Smooth muscle cell (in vitro differentiated cells): ENCODE results near the gene KRTAP10-9. TPM values are rescaled to one million over a fixed set of nuclear protein-coding genes. Genes with fewer than 3 reads are reported as not detected.
"Not testable (repeated sequence)": the region's sequence is repeated elsewhere in the genome, so short reads cannot be mapped to it uniquely, and the experiment has no call there.

Experiments used
- DNase-seq: peaks from one replicate; lab custom pipeline; 2025; ENCODE audit not compliant: unreplicated experiment; lab: John Stamatoyannopoulos, UW
- H2AFZ ChIP-seq: fragments of 200-600 bp; sonication (generic); 2 replicates; pipeline ENCODE4 v1.6.0; 2016; ENCODE audit warnings: antibody characterized with exemption, low read depth, mild to moderate bottlenecking
- H3F3A ChIP-seq: fragments of 200-600 bp; sonication (generic); 2 replicates; pipeline ENCODE4 v1.6.0; 2017; ENCODE audit warnings: antibody characterized with exemption, low read depth
- H3K27ac ChIP-seq: fragments of 200-600 bp; sonication (generic); 2 replicates; pipeline ENCODE4 v1.5.1; 2016; ENCODE audit warnings: low read depth, mild to moderate bottlenecking
- H3K27me3 ChIP-seq: fragments of 200-600 bp; sonication (generic); 2 replicates; pipeline ENCODE4 v1.6.1; 2016; ENCODE audit warnings: low read depth, mild to moderate bottlenecking
- H3K36me3 ChIP-seq: fragments of 200-600 bp; sonication (generic); 2 replicates; pipeline ENCODE4 v1.5.1; 2016; ENCODE audit warnings: low read depth
- H3K4me1 ChIP-seq: fragments of 200-600 bp; sonication (generic); 2 replicates; pipeline ENCODE4 v1.5.1; 2016; ENCODE audit warnings: low read depth
- H3K4me2 ChIP-seq: fragments of 200-600 bp; sonication (generic); 2 replicates; pipeline ENCODE4 v1.6.0; 2016; ENCODE audit warnings: mild to moderate bottlenecking
- H3K4me3 ChIP-seq: fragments of 200-600 bp; sonication (generic); 2 replicates; pipeline ENCODE4 v1.5.1; 2016; ENCODE audit warnings: mild to moderate bottlenecking
- H3K79me2 ChIP-seq: fragments of 200-600 bp; sonication (generic); 2 replicates; pipeline ENCODE4 v1.6.0; 2016; ENCODE audit warnings: low read depth, mild to moderate bottlenecking
- H3K9ac ChIP-seq: fragments of 200-600 bp; sonication (generic); 2 replicates; pipeline ENCODE4 v1.6.0; 2016; ENCODE audit warnings: low read depth
- H3K9me3 ChIP-seq: fragments of 200-600 bp; sonication (generic); replicated peaks from 2 replicates; pipeline ENCODE4 v1.5.1; 2016; ENCODE audit warnings: low read depth
- H4K20me1 ChIP-seq: fragments of 200-600 bp; sonication (generic); 2 replicates; pipeline ENCODE4 v1.6.0; 2016; ENCODE audit warnings: low read depth
- CTCF ChIP-seq: fragments of 200-600 bp; sonication (generic); IDR thresholded peaks from 2 replicates; pipeline ENCODE4 v1.5.1; 2017; ENCODE audit warnings: borderline replicate concordance, mild to moderate bottlenecking, antibody characterized with exemption; ENCODE audit not compliant: insufficient read depth, poor library complexity, severe bottlenecking
- WGBS: methylation state at CpG from one replicate; pipeline ENCODE4 v1.1.7; 2016; ENCODE audit warnings: low lambda C conversion rate; 5-methylcytosine and 5-hydroxymethylcytosine counted together
- polyA plus RNA-seq: library from polyadenylated mRNA; unstranded; fragments of >200 nt; fragmentation: Nextera tagmentation; extraction: Ambion mirVana; gene quantifications from 2 replicates; pipeline ENCODE4 v1.2.1, GENCODE V29; 2016
- total RNA-seq: library from RNA; depleted of rRNA; stranded (reverse); fragments of >200 nt; gene quantifications from 2 replicates; pipeline ENCODE4 v1.2.3, GENCODE V29; 2014

The KRTAP10-9 gene
- total and polyA plus RNA-seq, 2 experiments from 2014 or later: not detected

- 98% methylated on average over 7 of the region's 7 CpGs for WGBS
- H3K9ac ChIP-seq: no peak overlapping the region
- no peak overlapping the region for H3K4me2 ChIP-seq
- no peak for TF ChIP-seq CTCF
- H3K79me2 ChIP-seq: no peaks in the 10 kb centered on the region
- no peaks in the 10 kb centered on the region for H3K36me3 ChIP-seq
- H2AFZ ChIP-seq: no peak overlapping the region
- no peaks in the 10 kb centered on the region for H3K9me3 ChIP-seq
- no peaks in the 10 kb centered on the region for H3K4me1 ChIP-seq
- no peak overlapping the region for H3K27ac ChIP-seq
- no peaks in the 10 kb centered on the region for H4K20me1 ChIP-seq
- H3K4me3 ChIP-seq: no peak overlapping the region
- no peaks in the 10 kb centered on the region for H3K27me3 ChIP-seq
- no peak for DNase-seq
- no peaks in the 10 kb centered on the region for H3F3A ChIP-seq
Observed at GRCh38 chr21:44625756-44626155, 1.1 kb upstream of the KRTAP10-9 start.

GRCh38 chr21:44626262-44626661, 631 bp upstream of the KRTAP10-9 start:
- TF ChIP-seq CTCF: no peak
- Histone ChIP-seq H2AFZ (no peak overlapping the region), H3K9ac (no peak overlapping the region), H3K9me3 (no peaks in the 10 kb centered on the region), H3K4me1 (no peaks in the 10 kb centered on the region), H3K4me3 (no peak overlapping the region), H3K36me3 (no peaks in the 10 kb centered on the region), H3K27me3 (no peaks in the 10 kb centered on the region), H3K4me2 (no peak overlapping the region), H3F3A (no peaks in the 10 kb centered on the region), H3K79me2 (no peaks in the 10 kb centered on the region), H3K27ac (no peak overlapping the region), H4K20me1 (no peaks in the 10 kb centered on the region)
- DNase-seq: no peak
- WGBS: 93% methylated on average over 10 of the region's 10 CpGs

GRCh38 chr21:44627181-44627822, 409 bp downstream of the KRTAP10-9 start:
- H4K20me1 ChIP-seq, H3K27ac ChIP-seq, H2AFZ ChIP-seq, DNase-seq, H3K27me3 ChIP-seq, H3K4me2 ChIP-seq, H3F3A ChIP-seq, H3K9me3 ChIP-seq, H3K9ac ChIP-seq, H3K79me2 ChIP-seq, H3K4me1 ChIP-seq, H3K36me3 ChIP-seq, H3K4me3 ChIP-seq: not testable (repeated sequence)
- WGBS: 91% methylated on average over 15 of the region's 20 CpGs

- not testable (repeated sequence) for H3K27me3 ChIP-seq, H3K4me2 ChIP-seq, H3K36me3 ChIP-seq, H4K20me1 ChIP-seq, H3K4me3 ChIP-seq, H3K4me1 ChIP-seq, H3F3A ChIP-seq, H2AFZ ChIP-seq, H3K9me3 ChIP-seq, H3K79me2 ChIP-seq, H3K27ac ChIP-seq, H3K9ac ChIP-seq, DNase-seq
- WGBS: 78% methylated on average over 8 of the region's 15 CpGs
Observed at GRCh38 chr21:44627831-44628233, 939 bp downstream of the KRTAP10-9 start.
